Kasumi-1 (cell line): ENCODE measurements around the gene HOATZ.

Experiments
- DNase-seq, 2 experiments: peaks; one replicate each; lab custom pipeline; 2025; lab: John Stamatoyannopoulos, UW

HOATZ gene

DNA sequence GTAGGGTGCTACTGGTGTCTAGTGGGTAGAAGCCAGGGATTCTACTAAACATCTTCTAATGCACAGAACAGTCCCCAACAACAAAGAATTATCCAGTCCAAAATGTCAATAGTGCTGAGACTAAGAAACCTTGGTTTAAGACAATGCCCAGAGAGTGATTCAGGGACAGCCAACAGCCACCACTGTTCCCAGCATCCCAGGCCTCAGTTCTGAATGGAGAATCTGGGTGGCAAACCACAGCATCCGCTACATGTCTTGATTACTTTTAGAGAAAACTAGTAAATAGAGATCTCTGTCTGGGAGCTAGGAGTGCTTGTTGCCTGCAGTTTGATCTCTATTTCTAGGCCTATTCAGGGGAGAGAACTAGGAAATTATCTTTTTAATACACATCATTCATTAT, 66.8 kb downstream of the HOATZ start:
- no peak for DNase-seq

DNA sequence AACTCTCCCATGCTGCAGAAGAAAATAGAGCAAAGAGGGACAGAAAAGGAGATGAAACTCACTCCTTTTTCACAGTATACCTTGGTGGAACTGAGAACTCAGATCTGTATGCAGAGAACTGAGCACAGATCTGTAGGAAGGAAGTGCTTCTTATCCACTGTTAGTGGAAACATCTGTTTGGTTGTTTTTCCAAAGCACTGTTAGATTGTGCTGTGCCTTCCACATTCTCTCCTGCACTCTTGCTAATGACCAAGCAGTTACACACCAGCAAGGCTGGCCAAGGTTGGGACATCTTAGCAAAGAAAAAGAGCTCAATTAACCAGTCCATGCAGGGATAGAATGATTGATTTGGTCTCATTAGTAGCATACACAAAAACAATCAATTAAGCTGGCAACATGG, 67.6 kb downstream of the HOATZ start:
- peak in 1 of 2 experiments; percentile 11 for DNase-seq

DNA sequence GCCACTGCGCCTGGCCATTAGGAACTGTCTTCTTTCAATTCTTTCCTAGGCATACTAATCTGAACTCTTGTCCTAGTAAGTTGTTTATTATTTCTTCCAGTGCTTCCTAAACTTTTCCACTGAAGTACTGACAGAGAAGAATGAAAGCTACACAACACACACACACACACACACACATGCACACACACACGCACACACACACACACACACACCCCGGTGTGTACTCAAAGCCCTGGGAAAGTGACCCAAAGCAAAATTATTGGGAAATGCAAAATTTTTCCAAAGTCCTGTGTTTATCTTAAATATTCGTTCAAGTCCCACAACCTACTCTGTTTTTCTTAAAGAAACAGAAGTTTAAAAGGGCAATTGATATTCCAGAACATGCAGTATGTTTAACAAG, 68.3 kb downstream of the HOATZ start:
- DNase-seq: no peak

DNA sequence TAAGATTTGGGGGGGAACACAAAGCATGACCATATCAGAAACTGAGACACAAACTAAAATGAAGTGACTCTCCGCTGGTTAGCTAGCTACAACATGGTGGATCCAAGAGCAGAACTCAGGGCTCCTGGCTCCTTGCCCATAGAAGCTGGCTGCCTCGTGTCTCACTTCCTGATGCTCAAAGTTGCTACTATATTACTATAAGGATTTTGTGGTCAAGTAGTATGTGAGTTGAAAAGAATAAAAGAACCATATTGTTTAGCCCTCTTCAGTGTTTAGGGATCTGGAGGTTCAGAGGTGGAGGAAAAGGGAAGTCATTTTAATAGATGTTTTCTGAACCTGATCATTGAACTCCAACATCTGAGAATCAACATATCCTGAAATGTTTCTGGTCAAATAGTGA, 70.8 kb downstream of the HOATZ start:
- peak; percentile 65 to 81 for DNase-seq

DNA sequence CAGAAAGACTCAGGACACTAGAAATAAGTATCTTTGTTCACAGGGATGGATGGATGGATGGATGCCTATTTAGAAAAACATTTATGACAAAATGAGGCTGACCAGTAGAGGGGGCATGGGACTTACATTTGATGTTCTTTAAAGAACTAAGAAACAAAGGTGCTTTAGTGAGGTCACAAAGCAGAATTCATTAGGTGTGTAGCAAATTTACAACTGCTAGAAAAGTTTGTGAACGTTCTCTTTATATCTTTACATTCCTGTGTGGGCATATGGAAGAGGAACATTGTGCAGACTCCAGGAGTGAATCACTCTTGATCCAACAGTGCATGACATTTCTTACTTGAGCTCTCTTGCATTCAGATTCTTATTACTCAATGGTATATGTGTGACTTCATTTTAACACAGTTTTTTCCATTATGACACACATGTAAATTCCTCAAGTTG, 71.8 kb downstream of the HOATZ start:
- DNase-seq: peak; percentile 56 to 69
